ENCODE data around the gene HGS.
A peak's percentile ranks its signal among the peaks of the same experiment; 100 is the strongest.
"Not testable (repeated sequence)": the region's sequence is repeated elsewhere in the genome, so short reads cannot be mapped to it uniquely, and the experiment has no call there.

HGS gene

DNA sequence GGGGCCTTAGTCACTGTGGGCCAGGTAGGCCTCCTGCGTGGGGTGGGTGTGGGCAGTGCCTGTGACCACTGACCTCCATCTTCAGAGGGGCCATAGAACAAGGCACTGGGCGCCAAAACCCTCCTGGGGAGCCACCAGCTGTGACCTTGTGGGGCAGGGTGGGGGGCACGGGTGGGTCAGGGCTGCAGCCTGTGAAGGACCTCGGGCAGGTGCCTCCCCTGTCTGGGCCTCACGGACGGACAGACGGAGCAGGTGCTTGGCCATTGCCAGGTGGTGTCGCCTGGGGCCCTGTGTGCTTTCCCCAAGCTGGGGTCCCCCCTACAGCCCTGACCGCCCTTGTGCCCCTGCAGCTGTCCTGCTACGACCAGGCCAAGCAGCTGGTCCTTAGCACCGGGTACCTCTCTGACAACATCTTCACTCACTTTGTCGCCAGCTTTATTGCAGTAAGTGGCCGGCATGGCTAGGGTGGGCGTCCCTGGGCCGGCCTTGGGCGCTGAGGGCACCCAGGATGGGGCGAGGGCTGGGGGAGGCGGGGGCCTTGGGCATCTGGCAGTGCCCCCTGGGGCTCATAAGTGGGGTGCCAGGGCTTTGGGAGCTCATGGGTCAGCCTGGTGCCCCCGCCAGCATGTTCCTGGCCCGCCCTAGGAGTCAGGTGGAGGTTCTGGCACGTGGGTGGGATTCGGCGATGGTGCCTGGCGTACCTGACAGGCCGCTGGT, 33.4 kb downstream of the HGS start:
- DNase-seq (ENCODE audit: low spot score): no peak

DNA sequence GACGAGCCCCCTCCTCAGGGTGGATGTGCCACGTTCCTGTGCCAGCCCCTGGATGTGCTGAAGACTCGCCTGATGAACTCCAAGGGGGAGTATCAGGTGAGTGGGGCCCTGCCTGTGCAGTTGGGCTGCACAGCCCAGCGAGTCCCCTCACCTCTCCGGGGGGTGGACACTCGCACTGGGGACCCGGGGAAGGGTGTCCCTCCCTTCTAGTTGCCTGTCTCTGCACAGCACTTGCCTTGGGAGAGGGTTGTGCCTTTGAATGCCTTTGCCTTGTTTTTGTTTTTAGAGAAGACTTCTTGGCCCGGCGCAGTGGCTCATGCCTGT, 33.9 kb downstream of the HGS start:
- DNase-seq (ENCODE audit: low spot score): no peak

DNA sequence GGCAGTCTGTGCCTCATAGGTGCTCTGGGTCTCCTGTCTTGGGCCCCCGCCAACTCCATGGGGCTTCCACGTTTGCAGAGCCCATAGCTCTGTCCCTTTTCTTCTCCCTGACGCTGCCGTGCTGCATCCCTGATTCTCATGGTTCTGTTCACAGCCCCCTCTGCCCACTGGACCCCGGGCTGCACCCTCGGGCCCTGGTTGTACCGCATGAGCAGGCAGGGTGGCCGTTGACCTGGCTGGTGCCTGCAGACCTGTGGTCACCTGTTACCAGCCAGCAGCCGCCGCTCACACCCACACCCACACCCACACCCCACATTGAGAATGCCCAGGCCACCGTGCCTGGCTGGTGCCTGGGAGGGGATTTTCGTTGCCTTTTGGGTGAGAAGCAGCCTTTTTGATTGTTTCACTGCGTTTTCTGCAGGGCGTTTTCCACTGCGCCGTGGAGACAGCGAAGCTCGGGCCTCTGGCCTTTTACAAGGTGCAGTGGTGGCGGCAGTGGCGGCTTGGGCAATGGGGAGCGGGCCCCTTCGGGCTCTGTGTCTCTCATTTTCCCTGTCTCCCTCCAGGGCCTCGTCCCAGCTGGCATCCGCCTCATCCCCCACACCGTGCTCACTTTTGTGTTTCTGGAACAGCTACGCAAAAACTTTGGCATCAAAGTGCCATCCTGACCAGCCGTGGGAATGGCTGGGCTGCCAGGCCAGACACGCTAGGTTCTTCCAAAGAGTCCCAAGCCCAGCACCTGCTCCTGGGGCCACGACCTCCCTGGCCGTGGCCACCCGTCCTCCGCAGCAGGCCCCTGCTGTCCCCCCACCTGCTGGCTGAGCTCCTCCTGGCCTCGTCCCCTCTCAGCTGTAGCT, 35.8 kb downstream of the HGS start:
- DNase-seq (ENCODE audit: low spot score): no peak

DNA sequence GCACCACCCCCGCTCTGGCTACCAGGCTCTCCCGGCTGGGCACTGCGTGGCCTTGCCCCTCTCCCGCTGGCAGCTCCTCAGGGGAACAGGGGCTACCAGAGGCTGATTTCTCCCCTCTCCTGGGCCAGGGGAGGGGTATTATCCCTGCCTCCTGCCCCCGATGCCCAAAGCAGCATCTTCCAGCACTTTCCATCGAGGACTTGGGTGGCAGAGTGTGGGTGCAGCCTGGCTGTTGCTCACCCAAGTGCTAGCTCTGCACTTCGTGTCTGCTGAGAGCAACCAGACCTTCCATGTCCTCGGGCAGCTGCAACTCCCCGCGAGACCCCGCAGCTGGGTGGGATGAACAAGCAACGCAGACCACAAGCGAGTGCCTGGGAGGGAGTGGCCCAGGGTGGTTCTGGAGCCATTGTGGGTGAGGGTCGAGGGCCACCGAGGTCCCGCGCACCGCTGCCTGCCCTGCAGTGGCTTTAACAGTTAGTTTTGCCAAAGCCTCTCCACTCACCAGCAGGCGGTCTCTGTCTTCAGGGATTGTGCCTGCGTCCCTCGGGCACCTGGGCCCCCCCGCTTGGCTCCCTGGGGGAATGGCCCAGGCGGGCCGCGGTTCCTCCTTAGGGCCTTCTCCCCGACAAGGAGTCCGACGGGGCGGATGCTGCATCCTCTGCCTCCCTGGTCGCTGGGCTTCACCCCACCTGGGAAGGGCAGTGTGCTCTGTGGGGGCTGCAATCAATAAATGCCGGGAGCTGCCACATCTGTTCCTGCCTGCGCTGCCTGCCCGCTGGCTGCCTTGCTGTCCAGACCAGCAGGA, 36.7 kb downstream of the HGS start:
- no peak for DNase-seq (ENCODE audit: low spot score)

DNA sequence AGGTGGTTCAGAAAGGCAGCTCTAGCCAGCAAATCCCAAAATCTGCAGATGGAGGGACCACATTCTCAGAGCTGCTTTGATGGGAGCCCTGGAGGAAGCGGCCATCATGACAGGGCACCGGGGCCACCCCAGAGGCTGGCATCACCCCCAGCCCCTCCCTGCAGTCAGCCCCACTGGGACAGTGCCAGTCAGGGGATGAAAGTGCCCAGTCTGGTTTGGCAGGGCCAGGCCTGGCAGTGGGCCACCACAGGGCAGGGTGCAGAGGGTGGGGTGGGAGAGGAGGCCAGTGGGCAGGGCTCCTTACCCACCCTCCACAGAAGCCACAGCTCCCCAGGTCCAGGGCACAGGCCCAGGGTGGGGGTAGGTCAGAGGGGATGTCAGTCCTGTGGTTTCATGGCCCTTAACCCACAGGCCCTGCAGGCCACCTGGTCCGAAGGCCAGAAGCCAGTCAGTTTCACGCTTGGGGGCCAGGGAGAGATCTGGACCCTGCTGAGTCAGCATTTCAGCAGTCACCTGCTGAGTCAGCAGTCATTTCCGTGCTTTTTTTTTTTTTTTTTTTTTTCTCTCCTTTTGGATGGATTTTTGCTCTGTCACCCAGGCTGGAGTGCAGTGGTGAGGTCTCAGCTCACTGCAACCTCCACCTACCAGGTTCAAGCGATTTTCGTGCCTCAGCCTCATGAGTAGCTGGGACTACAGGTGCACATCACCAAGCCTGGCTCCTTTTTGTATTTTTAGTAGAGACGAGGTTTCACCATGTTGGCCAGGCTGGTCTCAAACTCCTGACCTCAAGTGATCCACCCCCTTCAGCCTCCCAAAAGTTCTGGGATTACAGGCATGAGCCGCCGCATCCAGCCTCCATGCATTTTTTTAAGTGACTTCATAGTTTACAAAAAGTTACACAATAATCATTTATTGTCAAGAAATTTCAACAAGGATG, 38.6 kb downstream of the HGS start:
- no peak for DNase-seq (ENCODE audit: low spot score)

DNA sequence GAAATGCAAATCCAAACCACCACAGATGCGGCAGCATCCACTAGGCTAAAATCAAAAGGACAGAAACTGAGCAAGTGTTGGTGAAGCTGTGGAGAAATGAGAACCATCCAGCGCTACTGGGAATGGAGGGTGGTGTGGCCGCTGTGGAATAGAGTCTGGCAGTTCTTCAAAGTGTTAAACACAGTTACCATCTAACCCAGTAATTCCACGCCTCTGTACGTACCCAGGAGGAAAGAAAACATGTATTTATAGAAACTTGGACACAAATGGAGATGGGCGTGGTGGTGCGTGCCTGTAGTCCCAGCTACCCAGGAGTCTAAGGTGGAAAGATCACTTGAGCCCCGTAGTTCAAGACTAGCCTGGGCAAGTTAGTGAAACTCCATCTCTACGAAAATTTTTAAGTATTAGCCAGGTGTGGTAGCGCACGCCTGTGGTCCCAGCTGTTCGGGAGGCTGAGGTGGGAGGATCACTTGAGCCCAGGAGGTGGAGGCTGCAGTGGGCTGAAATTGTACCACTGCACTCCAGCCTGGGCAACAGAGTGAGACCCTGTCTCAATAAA, 39.9 kb downstream of the HGS start:
- no peak for DNase-seq (ENCODE audit: low spot score)

DNA sequence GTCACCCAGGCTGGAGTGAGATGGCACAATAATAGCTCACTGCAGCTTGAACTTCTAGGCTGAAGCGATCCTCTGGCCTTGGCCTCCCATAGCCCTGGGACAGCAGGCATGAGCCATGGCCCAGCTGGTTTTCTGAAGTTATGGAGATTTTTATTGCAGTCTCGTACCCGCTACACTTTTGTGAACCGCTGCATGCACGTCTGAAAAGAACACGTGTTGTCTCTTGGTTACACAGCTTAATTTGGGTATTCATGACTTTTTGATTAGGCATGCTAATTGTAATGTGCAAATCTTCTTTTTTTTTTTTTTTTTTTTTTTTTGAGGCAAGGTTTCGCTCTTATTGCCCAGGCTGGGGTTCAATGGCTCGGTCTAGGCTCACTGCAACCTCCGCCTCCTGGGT, 41.6 kb downstream of the HGS start:
- DNase-seq (ENCODE audit: low spot score): no peak

DNA sequence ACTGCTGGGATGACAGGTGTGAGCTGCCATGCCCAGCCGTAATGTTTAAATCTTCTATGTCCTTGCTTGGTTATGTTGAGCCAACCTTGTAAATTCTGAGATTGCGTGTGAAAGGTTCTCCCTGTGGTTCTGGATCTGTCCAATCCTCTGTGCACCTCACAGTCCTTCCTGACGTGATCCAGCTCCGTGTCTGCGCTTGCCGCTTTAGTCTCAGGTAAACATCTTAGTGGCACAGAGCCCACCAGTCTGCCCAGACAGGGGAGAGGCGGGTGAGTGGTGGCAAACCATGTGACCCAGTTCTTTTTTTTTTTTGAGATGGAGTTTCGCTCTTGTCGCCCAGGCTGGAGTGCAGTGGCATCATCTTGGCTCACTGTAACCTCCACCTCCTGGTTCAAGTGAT, 42.2 kb downstream of the HGS start:
- no peak for DNase-seq (ENCODE audit: low spot score)

DNA sequence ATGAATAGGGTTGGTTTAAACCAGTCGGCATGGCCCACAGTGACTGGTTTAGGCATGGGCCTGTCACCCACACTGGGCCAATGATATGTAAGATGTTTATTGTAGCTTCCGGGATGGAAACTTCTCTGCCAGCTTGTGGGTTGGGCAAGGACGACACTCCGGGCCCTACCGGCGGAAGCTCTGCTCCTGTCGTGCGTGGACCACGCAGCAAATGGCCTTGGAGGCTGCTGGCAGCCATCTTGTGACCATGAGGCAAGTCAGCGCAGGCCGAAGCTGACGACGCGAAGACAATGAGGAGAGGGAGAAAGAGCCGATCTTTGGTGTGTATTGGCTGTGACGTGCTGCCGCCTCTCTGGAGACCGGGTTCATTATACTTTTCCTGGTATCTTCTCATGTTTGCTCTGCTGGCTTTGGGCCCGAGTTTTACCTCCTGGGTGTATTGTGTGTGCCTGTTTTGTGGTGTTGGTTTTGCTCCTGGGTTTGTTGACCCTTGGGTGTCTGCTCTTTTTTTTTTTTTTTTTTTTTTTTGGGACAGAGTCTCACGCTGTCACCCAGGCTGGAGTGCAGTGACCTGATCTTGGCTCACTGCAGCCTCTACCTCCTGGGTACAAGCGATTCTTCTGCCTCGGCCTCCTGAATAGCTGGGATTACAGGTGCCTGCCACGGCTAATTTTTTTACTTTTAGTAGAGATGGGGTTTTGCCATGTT, 43.7 kb downstream of the HGS start:
- DNase-seq (ENCODE audit: low spot score): no peak

DNA sequence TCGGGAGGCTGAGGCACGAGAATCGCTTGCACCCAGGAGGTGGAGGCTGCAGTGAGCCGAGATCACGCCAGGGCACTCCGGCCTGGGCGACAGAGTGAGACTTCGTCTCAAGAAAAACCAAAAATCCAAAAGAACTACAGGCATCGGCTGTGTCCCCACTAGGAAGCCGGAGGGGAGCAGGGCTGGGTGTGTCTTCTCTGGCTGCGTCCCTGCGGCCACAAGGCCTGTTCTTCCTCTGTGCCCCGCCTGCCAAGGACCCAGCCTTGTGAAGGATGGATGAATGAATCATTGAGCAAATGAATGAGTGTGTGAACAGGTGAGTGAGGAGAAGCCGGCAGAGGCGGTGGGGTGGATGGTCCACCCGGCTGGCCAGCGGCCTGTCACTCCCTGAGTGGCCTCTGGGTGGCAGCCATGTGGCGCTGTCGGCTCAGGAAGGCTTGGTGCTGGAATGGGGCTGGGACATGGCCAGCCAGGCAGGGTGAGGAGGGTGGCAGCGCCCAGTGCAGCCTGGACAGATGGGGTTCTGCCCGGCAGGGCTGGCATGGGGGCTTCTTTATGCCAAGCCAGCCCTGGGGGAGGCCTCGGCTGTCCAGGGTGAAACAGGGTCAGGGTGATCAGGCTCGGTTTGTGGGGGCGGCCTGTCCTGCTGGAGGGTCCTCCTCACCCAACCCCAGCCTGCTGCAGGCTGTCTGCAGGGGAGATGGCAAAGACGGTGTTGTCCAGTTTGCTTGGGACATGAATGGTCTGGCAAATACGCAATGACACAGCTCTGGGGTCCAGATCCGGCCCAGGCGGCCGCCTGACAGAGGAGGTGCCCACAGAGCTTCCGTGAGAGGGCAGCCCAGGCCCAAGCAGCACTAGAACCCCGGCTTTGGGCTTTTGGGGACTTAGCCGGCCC, 49.9 kb downstream of the HGS start:
- DNase-seq (ENCODE audit: low spot score): peak; percentile 86

DNA sequence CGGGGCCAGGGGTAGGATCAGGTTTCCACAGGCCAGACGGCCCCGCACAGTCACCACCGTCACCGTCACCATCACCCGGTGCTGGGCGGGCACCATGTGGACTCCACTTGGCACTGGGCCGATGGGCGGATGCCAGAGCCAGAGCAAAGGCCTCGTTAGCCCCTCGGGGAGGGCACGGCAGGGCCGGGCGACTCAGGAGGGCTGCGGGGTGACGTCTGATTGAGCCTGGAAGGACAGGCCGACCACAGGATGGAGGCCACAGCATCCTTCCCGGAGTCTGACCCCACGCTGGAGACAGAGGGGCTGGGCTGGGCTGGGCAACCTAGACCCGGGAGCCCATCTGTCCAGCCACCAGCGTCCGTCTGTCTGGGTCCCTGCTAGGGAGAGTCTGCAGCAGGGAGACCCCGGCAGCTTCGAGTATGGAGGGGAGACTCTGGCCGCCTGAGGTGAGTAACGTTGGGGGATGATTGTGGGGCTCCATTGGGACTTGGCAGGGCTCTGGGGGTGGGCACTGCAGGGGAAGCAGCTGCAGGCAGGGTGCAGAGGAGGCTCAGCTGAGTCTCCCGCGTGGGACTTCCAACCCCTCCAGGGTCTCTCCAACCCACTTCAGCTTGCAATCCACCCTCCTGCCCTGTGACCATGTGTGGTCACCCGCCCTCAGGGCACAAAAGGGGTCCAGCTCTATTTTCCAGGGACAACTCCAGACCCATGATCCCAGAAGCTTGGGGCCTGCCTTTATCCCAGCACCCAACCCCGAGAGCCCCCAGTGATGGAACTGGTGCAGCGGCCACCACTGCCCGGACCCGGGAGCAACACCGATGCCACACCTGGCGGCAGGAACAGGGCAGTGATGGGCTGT, 50.8 kb downstream of the HGS start:
- DNase-seq (ENCODE audit: low spot score): no peak

DNA sequence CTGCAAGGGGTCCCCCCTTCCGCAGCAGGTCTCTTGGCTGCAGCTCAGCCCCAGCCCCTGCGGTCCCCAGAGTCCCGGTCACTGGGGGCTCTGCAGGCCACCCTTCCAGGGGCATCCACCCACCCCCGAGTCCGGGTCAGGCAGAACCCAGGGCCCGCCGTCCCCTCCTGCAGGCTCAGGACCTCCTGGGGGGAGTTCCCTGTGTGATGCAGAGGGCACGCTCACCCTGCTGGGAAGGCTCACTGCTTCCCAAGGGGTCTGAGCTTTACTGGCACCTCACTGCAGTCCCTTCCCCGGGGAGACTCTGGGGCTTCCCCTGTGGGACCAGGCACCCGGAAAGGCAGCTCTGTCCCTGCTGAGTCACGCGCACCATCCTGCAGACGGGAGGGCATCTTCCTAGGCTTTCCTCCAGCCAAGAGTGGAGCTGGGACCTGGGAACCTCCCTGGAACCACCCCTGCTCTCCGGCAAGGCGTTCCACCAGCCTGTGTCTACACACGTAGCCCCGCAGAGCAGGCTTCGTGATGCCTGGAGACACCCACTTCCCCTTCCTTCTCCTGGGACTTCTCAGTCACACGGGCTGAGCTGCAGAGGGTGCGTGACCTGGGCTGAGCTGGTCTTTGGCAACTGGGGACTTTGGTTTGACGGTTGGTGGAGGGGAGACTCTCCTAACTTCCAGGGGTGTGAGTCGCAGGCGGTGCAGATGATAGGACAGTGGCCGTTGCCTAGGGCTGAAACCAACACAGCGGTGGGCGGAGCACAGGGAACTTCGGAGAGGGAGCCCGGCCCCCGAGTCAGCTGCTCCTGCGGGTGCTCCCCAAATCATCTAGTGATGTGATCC, 51.7 kb downstream of the HGS start:
- no peak for DNase-seq (ENCODE audit: low spot score)

DNA sequence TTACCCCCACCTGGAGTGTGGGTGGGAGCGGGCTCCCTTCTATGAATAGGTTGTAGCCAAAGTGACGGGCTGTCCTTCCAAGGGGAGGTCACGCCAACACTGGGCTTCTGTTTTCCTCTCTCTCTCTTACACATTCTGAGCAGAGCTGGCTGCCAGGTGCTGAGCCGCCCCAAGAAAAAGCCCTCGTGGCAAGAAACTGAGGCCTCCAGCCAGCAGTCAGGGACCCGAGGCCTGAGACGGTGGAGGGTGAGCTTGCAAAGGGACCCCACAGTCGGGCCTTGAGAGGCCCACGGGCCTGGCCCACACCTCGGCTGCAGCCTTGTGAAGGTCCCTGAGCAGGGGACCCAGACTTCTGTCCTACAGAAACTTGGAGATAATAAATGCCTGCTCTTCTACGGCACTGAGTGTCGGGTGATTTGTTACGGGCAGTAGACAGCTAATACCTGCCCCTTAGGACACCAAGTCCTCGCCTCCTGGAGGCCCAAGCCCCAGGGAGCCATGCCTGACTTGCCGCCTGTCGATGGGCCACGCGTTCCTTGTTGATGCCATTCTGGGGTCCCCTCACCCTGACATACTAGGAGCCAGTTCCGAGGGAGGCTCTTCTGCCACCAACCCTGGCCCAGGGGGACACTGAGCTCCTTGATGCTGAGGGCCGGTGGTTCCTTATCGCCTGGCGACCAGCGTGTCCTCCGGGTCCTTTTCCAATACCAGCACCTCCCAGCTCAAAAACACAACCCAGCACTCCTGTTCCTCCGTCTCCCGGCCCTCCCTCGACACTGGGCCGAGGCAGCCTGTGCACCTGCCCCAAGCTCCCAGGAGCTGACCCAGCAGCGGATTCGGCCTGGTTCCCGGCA, 54.4 kb downstream of the HGS start:
- no peak for DNase-seq (ENCODE audit: low spot score)

DNA sequence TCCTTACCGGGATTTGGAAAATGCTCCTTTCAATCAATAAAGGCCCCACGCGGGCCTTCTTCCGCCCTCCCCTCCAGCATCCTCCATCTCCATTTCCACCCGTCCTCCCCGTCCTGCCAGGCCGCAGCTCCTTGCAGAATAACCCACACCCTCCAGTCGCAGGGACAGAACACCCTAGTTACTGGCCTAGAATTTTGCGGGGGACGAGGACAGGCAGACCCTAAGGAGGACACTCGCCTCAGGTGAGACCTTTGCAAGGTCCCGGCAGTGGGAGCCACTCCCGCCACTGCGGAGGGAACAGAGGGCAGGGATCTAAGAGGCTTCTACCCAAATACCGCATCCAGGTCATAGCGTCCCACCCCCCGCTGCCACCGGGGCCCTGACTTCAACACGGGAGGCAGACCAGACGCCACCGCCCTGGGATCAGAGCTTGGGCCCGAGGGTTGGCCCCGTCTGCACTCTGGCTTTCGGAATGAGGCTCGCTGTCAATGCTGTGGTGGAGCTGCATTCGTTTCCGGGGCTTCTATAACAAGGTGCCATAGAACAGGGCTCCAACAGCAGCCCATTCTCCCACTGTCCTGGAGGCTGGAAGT, 55.1 kb downstream of the HGS start:
- no peak for DNase-seq (ENCODE audit: low spot score)

DNA sequence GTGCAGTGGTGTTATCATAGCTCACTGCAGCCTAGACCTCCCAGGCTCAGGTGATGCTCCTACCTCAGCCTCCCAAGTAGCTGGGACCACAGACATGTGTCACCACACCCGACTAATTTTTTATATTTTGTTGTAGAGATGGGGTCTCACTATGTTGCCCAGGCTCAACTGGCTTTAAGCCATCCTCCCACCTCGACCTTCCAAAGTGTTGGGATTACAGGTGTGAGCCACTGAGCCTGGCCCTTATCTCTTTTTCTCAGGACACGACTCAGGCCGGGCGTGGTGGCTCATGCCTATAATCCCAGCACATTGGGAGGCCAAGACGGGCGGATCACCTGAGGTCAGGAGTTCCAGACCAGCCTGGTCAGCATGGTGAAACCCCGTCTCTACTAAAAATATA, 55.8 kb downstream of the HGS start:
- DNase-seq (ENCODE audit: low spot score): not testable (repeated sequence)

DNA sequence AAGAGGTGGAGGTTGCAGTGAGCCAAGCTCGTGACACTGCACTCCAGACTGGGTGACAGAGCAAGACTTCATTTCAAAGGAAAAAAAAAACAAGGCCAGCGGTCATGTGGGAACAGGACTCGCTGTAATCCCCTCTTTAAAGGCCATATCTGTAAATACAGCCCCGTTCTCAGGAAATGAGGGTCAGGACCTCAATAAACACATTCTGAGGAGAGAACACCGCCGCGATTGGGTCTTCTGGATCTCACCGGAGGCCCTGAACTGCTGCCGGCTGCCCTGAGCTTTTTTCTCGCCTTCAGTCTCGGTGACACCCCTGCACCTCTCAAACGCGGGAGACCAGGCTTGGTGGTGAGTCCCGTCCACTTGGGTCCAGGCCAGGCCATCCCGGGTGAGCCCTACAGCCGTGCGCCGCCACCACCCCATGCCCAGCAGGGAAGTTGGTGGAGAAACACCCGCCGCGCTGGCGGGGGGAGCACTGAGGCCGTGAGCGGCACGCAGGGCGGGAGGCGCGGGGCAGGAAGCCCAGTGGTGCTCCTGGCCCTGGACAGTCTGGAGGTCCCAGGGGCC, 56.7 kb downstream of the HGS start:
- peak; percentile 46 for DNase-seq (ENCODE audit: low spot score)
